Measurements from ENCODE around the gene DNAAF9.
"Not testable (repeated sequence)": the region's sequence is repeated elsewhere in the genome, so short reads cannot be mapped to it uniquely, and the experiment has no call there.

Gene DNAAF9

GRCh38 chr20:3407040-3407770 lies at the start of gene DNAAF9:
Gene DNAAF9 (minus strand): TSS chr20:3407669. CDS start chr20:3407557, 112 bp downstream.
- DNase-seq (ENCODE audit: low read depth in 2 of 2): peak; percentile 25 to 28

GRCh38 chr20:3456648-3457047 lies 49.2 kb upstream of the DNAAF9 start:
- DNase-seq (ENCODE audit: low read depth in 2 of 2): no peak

- no peak for DNase-seq (ENCODE audit: low read depth in 2 of 2)
Observed at GRCh38 chr20:3454831-3455230, 47.4 kb upstream of the DNAAF9 start.

GRCh38 chr20:3452690-3453089 lies 45.2 kb upstream of the DNAAF9 start:
- no peak for DNase-seq (ENCODE audit: low read depth in 2 of 2)

GRCh38 chr20:3452136-3452535 lies 44.7 kb upstream of the DNAAF9 start:
- no peak for DNase-seq (ENCODE audit: low read depth in 2 of 2)

GRCh38 chr20:3449319-3449718 lies 41.9 kb upstream of the DNAAF9 start:
- no peak for DNase-seq (ENCODE audit: low read depth in 2 of 2)

GRCh38 chr20:3447321-3447720 lies 39.9 kb upstream of the DNAAF9 start:
- DNase-seq (ENCODE audit: low read depth in 2 of 2): no peak

GRCh38 chr20:3446779-3447178 lies 39.3 kb upstream of the DNAAF9 start:
- no peak for DNase-seq (ENCODE audit: low read depth in 2 of 2)

- no peak for DNase-seq (ENCODE audit: low read depth in 2 of 2)
Observed at GRCh38 chr20:3436864-3437574, 29.6 kb upstream of the DNAAF9 start.

- DNase-seq (ENCODE audit: low read depth in 2 of 2): no peak
Observed at GRCh38 chr20:3434232-3434631, 26.8 kb upstream of the DNAAF9 start.

GRCh38 chr20:3433744-3434143 lies 26.3 kb upstream of the DNAAF9 start:
- no peak for DNase-seq (ENCODE audit: low read depth in 2 of 2)

GRCh38 chr20:3432844-3433243 lies 25.4 kb upstream of the DNAAF9 start:
- DNase-seq (ENCODE audit: low read depth in 2 of 2): no peak

- DNase-seq (ENCODE audit: low read depth in 2 of 2): no peak
Observed at GRCh38 chr20:3431109-3431508, 23.6 kb upstream of the DNAAF9 start.

- no peak for DNase-seq (ENCODE audit: low read depth in 2 of 2)
Observed at GRCh38 chr20:3430376-3431069, 23.1 kb upstream of the DNAAF9 start.

- DNase-seq (ENCODE audit: low read depth in 2 of 2): not testable (repeated sequence)
Observed at GRCh38 chr20:3426766-3427165, 19.3 kb upstream of the DNAAF9 start.

GRCh38 chr20:3423126-3423525 lies 15.7 kb upstream of the DNAAF9 start:
- no peak for DNase-seq (ENCODE audit: low read depth in 2 of 2)

- DNase-seq (ENCODE audit: low read depth in 2 of 2): no peak
Observed at GRCh38 chr20:3421985-3422384, 14.5 kb upstream of the DNAAF9 start.

GRCh38 chr20:3420211-3420707 lies 12.8 kb upstream of the DNAAF9 start:
- peak in 1 of 2 donors; percentile 30 for DNase-seq (ENCODE audit: low read depth in 2 of 2)

GRCh38 chr20:3418161-3418560 lies 10.7 kb upstream of the DNAAF9 start:
- DNase-seq (ENCODE audit: low read depth in 2 of 2): not testable (repeated sequence)

GRCh38 chr20:3414122-3414521 lies 6.7 kb upstream of the DNAAF9 start:
- DNase-seq (ENCODE audit: low read depth in 2 of 2): no peak

- DNase-seq (ENCODE audit: low read depth in 2 of 2): no peak
Observed at GRCh38 chr20:3413393-3413889, 6.0 kb upstream of the DNAAF9 start.

All from stimulated activated CD8-positive, alpha-beta memory T cell treated with anti-CD3 and anti-CD28 coated beads, Interleukin-2, amount 100 ng/mL, for 48 hours (primary cell).